HepG2 (cell line): ENCODE results near the gene FAM174C. TPM values are rescaled to one million over a fixed set of nuclear protein-coding genes. Genes with fewer than 3 reads are reported as not detected.

Experiments
- AGO1 ChIP-seq: fragments of 200-400 bp; formaldehyde crosslinking; IDR thresholded peaks from 2 replicates; pipeline ENCODE4 v1.6.1; 2017; ENCODE audit warnings: mild to moderate bottlenecking, low read depth, low read length, moderate library complexity; ENCODE audit not compliant: poor library complexity, severe bottlenecking
- ARHGAP35 ChIP-seq: sonication (generic); formaldehyde crosslinking; IDR thresholded peaks from 2 replicates; pipeline ENCODE4 v1.9.0; 2022; ENCODE audit warnings: mild to moderate bottlenecking, inconsistent platforms, moderate library complexity, missing genetic modification reagents, borderline replicate concordance
- ARNTL ChIP-seq: sonication (generic); formaldehyde crosslinking; IDR thresholded peaks from 2 replicates; pipeline ENCODE4 v1.4.0; 2020; ENCODE audit warnings: mild to moderate bottlenecking, missing genetic modification reagents
- GLI4 ChIP-seq: sonication (generic); formaldehyde crosslinking; IDR thresholded peaks from 2 replicates; pipeline ENCODE4 v1.5.1; 2020; ENCODE audit warnings: missing genetic modification reagents, mild to moderate bottlenecking, moderate library complexity, borderline replicate concordance
- RARA ChIP-seq: IDR thresholded peaks from 2 replicates; pipeline ENCODE4 v1.6.1; 2016; ENCODE audit warnings: missing genetic modification reagents, missing compliant biosample characterization
- RBM22 ChIP-seq: fragments of 200-400 bp; formaldehyde crosslinking; optimal IDR thresholded peaks from 2 replicates; pipeline ENCODE3; 2017; ENCODE audit warnings: mild to moderate bottlenecking, low read length, moderate library complexity
- TCF7L2 ChIP-seq: IDR thresholded peaks from 2 replicates; pipeline ENCODE4 v1.6.1; 2011; ENCODE audit warnings: mild to moderate bottlenecking, low read depth, low read length, moderate library complexity
- XBP1 ChIP-seq: sonication (generic); formaldehyde crosslinking; IDR thresholded peaks from 2 replicates; pipeline ENCODE4 v1.5.0; 2020; ENCODE audit warnings: missing genetic modification reagents
- ZMAT3 ChIP-seq: sonication (generic); formaldehyde crosslinking; conservative IDR thresholded peaks from 2 replicates; pipeline ENCODE4 v1.7.0; 2021; ENCODE audit warnings: missing genetic modification reagents
- ZNF251 ChIP-seq: sonication (generic); formaldehyde crosslinking; IDR thresholded peaks from 2 replicates; pipeline ENCODE4 v1.9.0; 2021; ENCODE audit warnings: mild to moderate bottlenecking, missing genetic modification reagents
- ZNF549 ChIP-seq: sonication (generic); formaldehyde crosslinking; IDR thresholded peaks from 2 replicates; pipeline ENCODE4 v1.5.0; 2020; ENCODE audit warnings: missing genetic modification reagents
- ZNF644 ChIP-seq: IDR thresholded peaks from 2 replicates; pipeline ENCODE4 v1.6.1; 2016; ENCODE audit warnings: low read depth
- polyA plus RNA-seq, 8 experiments: library from polyadenylated mRNA; depleted of rRNA in 3 of 8; stranded (reverse) in 7 of 8; unstranded in 1 of 8; fragments of >200 nt; fragmentation: Illumina TruSeq in 4 of 8; extraction: Trizol in 4 of 8; gene quantifications; 2 replicates each; pipeline versions ENCODE4 v1.2.1 to v1.2.3, GENCODE V29; 2011 to 2016; ENCODE audit warnings: low read depth in 4 of 8, missing spikeins in 1 of 8, mixed read lengths in 1 of 8; ENCODE audit not compliant: insufficient read depth in 1 of 8
- total RNA-seq, 5 experiments: library from RNA; depleted of rRNA; stranded (reverse); fragments of >200 nt; fragmentation: Illumina TruSeq; extraction: Trizol; gene quantifications; 2 replicates each; pipeline ENCODE4 v1.2.3, GENCODE V29; 2016; ENCODE audit warnings: low read depth in 1 of 5
- TF ChIP-seq, protein P1 (sequence below): sonication (generic); formaldehyde crosslinking; IDR thresholded peaks from 2 replicates; pipeline ENCODE4 v1.5.0; 2020; ENCODE audit warnings: mild to moderate bottlenecking, missing genetic modification reagents
- TF ChIP-seq, protein P2 (sequence below): sonication (generic); formaldehyde crosslinking; IDR thresholded peaks from 2 replicates; pipeline ENCODE4 v1.5.1; 2020; ENCODE audit warnings: mild to moderate bottlenecking, missing genetic modification reagents, borderline replicate concordance
- TF ChIP-seq, protein P3 (sequence below): sonication (generic); formaldehyde crosslinking; IDR thresholded peaks from 2 replicates; pipeline ENCODE4 v1.8.1; 2023; ENCODE audit warnings: mild to moderate bottlenecking, missing genetic modification reagents, borderline replicate concordance
- TF ChIP-seq, protein P4 (sequence below): sonication (generic); formaldehyde crosslinking; IDR thresholded peaks from 2 replicates; pipeline ENCODE4 v1.4.0; 2020; ENCODE audit warnings: missing genetic modification reagents

Gene FAM174C
- total and polyA plus RNA-seq, 2 of the 13 experiments (the other 11 are each of a cell fraction or from before 2014, with no cell fraction given) = 19.5 to 31.3 TPM

DNA sequence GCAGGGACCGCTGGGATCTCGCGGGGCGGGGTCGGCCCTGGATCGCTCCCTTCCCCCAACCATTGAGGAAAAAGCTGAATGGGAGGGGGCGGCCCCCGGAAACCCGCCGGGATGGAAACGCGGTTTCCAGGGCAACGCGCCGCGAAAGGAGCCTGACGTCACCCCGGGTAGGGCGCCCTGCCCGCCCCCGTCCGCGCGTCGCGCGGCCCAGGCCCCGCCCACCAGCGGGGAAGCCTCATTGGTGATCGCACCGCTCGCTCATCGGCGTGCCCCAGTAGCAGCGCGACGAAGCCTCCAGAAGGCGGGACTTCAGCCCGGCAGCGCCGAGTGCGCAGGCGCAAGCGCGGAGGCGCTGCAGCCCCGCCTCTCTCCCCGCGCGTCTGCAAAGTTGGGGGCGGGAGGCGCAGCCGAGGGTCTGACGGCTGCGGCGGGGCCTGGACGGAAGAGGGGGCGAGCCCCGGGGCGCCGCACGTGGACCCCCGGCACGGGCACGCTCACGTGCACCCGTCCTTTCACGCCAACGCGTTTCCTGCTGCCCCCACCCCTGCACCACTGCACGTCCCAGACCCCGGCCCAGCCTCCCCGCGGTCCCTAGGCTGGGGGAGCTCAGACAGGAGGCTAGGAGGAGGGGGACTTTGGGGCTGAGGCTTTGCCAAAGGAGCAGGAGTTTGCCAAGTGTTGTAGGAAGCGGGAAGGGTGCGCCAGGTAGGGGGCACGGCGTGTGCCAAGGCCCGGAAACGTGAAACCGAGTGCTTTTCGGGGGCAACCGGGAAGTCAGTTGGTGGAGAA, 14.4 kb upstream of the FAM174C start (continued):
- TF ChIP-seq RARA (no peak), ARNTL (CRISPR knock-in tag) (peak; percentile 75; the same call in 1 of the 2 replicates), ZMAT3 (CRISPR knock-in tag) (no peak; the same call in 1 of the 2 replicates), XBP1 (CRISPR knock-in tag) (no peak), GLI4 (CRISPR knock-in tag) (no peak), ZNF549 (CRISPR knock-in tag) (no peak), ZNF251 (CRISPR knock-in tag) (no peak), TCF7L2 (no peak), AGO1 (peak; percentile 93), RBM22 (no peak), ZNF644 (CRISPR knock-in tag) (no peak), ARHGAP35 (no peak)
- TF ChIP-seq, protein P1, sequence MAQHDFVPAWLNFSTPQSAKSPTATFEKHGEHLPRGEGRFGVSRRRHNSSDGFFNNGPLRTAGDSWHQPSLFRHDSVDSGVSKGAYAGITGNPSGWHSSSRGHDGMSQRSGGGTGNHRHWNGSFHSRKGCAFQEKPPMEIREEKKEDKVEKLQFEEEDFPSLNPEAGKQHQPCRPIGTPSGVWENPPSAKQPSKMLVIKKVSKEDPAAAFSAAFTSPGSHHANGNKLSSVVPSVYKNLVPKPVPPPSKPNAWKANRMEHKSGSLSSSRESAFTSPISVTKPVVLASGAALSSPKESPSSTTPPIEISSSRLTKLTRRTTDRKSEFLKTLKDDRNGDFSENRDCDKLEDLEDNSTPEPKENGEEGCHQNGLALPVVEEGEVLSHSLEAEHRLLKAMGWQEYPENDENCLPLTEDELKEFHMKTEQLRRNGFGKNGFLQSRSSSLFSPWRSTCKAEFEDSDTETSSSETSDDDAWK = no peak
- TF ChIP-seq, protein P2, sequence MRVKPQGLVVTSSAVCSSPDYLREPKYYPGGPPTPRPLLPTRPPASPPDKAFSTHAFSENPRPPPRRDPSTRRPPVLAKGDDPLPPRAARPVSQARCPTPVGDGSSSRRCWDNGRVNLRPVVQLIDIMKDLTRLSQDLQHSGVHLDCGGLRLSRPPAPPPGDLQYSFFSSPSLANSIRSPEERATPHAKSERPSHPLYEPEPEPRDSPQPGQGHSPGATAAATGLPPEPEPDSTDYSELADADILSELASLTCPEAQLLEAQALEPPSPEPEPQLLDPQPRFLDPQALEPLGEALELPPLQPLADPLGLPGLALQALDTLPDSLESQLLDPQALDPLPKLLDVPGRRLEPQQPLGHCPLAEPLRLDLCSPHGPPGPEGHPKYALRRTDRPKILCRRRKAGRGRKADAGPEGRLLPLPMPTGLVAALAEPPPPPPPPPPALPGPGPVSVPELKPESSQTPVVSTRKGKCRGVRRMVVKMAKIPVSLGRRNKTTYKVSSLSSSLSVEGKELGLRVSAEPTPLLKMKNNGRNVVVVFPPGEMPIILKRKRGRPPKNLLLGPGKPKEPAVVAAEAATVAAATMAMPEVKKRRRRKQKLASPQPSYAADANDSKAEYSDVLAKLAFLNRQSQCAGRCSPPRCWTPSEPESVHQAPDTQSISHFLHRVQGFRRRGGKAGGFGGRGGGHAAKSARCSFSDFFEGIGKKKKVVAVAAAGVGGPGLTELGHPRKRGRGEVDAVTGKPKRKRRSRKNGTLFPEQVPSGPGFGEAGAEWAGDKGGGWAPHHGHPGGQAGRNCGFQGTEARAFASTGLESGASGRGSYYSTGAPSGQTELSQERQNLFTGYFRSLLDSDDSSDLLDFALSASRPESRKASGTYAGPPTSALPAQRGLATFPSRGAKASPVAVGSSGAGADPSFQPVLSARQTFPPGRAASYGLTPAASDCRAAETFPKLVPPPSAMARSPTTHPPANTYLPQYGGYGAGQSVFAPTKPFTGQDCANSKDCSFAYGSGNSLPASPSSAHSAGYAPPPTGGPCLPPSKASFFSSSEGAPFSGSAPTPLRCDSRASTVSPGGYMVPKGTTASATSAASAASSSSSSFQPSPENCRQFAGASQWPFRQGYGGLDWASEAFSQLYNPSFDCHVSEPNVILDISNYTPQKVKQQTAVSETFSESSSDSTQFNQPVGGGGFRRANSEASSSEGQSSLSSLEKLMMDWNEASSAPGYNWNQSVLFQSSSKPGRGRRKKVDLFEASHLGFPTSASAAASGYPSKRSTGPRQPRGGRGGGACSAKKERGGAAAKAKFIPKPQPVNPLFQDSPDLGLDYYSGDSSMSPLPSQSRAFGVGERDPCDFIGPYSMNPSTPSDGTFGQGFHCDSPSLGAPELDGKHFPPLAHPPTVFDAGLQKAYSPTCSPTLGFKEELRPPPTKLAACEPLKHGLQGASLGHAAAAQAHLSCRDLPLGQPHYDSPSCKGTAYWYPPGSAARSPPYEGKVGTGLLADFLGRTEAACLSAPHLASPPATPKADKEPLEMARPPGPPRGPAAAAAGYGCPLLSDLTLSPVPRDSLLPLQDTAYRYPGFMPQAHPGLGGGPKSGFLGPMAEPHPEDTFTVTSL = no peak
- TF ChIP-seq, protein P3, sequence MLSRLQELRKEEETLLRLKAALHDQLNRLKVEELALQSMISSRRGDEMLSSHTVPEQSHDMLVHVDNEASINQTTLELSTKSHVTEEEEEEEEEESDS = no peak
- TF ChIP-seq, protein P4, sequence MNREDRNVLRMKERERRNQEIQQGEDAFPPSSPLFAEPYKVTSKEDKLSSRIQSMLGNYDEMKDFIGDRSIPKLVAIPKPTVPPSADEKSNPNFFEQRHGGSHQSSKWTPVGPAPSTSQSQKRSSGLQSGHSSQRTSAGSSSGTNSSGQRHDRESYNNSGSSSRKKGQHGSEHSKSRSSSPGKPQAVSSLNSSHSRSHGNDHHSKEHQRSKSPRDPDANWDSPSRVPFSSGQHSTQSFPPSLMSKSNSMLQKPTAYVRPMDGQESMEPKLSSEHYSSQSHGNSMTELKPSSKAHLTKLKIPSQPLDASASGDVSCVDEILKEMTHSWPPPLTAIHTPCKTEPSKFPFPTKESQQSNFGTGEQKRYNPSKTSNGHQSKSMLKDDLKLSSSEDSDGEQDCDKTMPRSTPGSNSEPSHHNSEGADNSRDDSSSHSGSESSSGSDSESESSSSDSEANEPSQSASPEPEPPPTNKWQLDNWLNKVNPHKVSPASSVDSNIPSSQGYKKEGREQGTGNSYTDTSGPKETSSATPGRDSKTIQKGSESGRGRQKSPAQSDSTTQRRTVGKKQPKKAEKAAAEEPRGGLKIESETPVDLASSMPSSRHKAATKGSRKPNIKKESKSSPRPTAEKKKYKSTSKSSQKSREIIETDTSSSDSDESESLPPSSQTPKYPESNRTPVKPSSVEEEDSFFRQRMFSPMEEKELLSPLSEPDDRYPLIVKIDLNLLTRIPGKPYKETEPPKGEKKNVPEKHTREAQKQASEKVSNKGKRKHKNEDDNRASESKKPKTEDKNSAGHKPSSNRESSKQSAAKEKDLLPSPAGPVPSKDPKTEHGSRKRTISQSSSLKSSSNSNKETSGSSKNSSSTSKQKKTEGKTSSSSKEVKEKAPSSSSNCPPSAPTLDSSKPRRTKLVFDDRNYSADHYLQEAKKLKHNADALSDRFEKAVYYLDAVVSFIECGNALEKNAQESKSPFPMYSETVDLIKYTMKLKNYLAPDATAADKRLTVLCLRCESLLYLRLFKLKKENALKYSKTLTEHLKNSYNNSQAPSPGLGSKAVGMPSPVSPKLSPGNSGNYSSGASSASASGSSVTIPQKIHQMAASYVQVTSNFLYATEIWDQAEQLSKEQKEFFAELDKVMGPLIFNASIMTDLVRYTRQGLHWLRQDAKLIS (CRISPR knock-in tag) = no peak
